Measurements from ENCODE around the gene AMOTL1.
"Not testable (repeated sequence)": the region's sequence is repeated elsewhere in the genome, so short reads cannot be mapped to it uniquely, and the experiment has no call there.

The AMOTL1 gene

GRCh38 chr11:94883878-94884277 lies 115.7 kb downstream of the AMOTL1 start:
- DNase-seq (ENCODE audit: low spot score), result no peak

- no peak for DNase-seq (ENCODE audit: low spot score)
These were observed 116.2 kb downstream of the AMOTL1 start for GRCh38 chr11:94884376-94884775.

- DNase-seq (ENCODE audit: low spot score), result no peak
These were observed 117.0 kb downstream of the AMOTL1 start for GRCh38 chr11:94885133-94885532.

GRCh38 chr11:94885581-94885980 lies 117.4 kb downstream of the AMOTL1 start:
- no peak for DNase-seq (ENCODE audit: low spot score)

- DNase-seq (ENCODE audit: low spot score), result no peak
These were observed 120.0 kb downstream of the AMOTL1 start for GRCh38 chr11:94888204-94888603.

GRCh38 chr11:94895451-94895850 lies 127.3 kb downstream of the AMOTL1 start:
- DNase-seq (ENCODE audit: low spot score), result no peak

GRCh38 chr11:94895971-94896370 lies 127.8 kb downstream of the AMOTL1 start:
- no peak for DNase-seq (ENCODE audit: low spot score)

GRCh38 chr11:94897330-94897768 lies 129.2 kb downstream of the AMOTL1 start:
- DNase-seq (ENCODE audit: low spot score), result peak; percentile 58

- no peak for DNase-seq (ENCODE audit: low spot score)
These were observed 139.1 kb downstream of the AMOTL1 start for GRCh38 chr11:94907226-94907625.

GRCh38 chr11:94909371-94909820 lies 141.2 kb downstream of the AMOTL1 start:
- no peak for DNase-seq (ENCODE audit: low spot score)

GRCh38 chr11:94910270-94910669 lies 142.1 kb downstream of the AMOTL1 start:
- no peak for DNase-seq (ENCODE audit: low spot score)

- DNase-seq (ENCODE audit: low spot score), result no peak
These were observed 142.6 kb downstream of the AMOTL1 start for GRCh38 chr11:94910779-94911178.

- no peak for DNase-seq (ENCODE audit: low spot score)
These were observed 144.7 kb downstream of the AMOTL1 start for GRCh38 chr11:94912806-94913205.

GRCh38 chr11:94913718-94914394 lies 145.7 kb downstream of the AMOTL1 start:
- DNase-seq (ENCODE audit: low spot score), result not testable (repeated sequence)

GRCh38 chr11:94920311-94920710 lies 152.2 kb downstream of the AMOTL1 start:
- DNase-seq (ENCODE audit: low spot score), result no peak

- no peak for DNase-seq (ENCODE audit: low spot score)
These were observed 154.3 kb downstream of the AMOTL1 start for GRCh38 chr11:94922321-94923003.

GRCh38 chr11:94923004-94923334 lies 154.8 kb downstream of the AMOTL1 start:
- no peak for DNase-seq (ENCODE audit: low spot score)

GRCh38 chr11:94924171-94924572 lies 156.0 kb downstream of the AMOTL1 start:
- no peak for DNase-seq (ENCODE audit: low spot score)

GRCh38 chr11:94924612-94925011 lies 156.5 kb downstream of the AMOTL1 start:
- no peak for DNase-seq (ENCODE audit: low spot score)

- no peak for DNase-seq (ENCODE audit: low spot score)
These were observed 157.5 kb downstream of the AMOTL1 start for GRCh38 chr11:94925422-94926270.

- no peak for DNase-seq (ENCODE audit: low spot score)
These were observed 158.1 kb downstream of the AMOTL1 start for GRCh38 chr11:94926271-94926625.
